HEK293T (cell line): ENCODE results near the gene MYLK.

Experiments
- ARNT ChIP-seq: fragments of 450-650 bp; IDR thresholded peaks from 2 replicates; pipeline ENCODE4 v1.6.1; 2017; ENCODE audit warnings: mild to moderate bottlenecking
- BHLHE40 ChIP-seq: fragments of 450-650 bp; IDR thresholded peaks from 2 replicates; pipeline ENCODE4 v1.6.1; 2016; ENCODE audit warnings: mild to moderate bottlenecking, moderate library complexity, borderline replicate concordance
- ELF4 ChIP-seq: fragments of 450-650 bp; IDR thresholded peaks from 2 replicates; pipeline ENCODE4 v1.6.1; 2017; ENCODE audit warnings: antibody characterized with exemption
- FOXM1 ChIP-seq: fragments of 450-650 bp; IDR thresholded peaks from 2 replicates; pipeline ENCODE4 v1.6.1; 2017; ENCODE audit warnings: mild to moderate bottlenecking, borderline replicate concordance
- PKNOX1 ChIP-seq: fragments of 450-650 bp; IDR thresholded peaks from 2 replicates; pipeline ENCODE4 v1.6.1; 2016
- TARDBP ChIP-seq: fragments of 450-650 bp; IDR thresholded peaks from 2 replicates; pipeline ENCODE4 v1.6.1; 2016

- TF ChIP-seq PKNOX1 (no peak), ARNT (no peak), TARDBP (no peak), ELF4 (no peak), FOXM1 (no peak), BHLHE40 (no peak)
Measured at GRCh38 chr3:123872621-123873020, 11.5 kb downstream of the MYLK start.
